ENCODE data around the gene DLG2. TPM values are rescaled to one million over a fixed set of nuclear protein-coding genes. Genes with fewer than 3 reads are reported as not detected.

DLG2 gene
- total and polyA plus RNA-seq, 2 of the 8 experiments (the other 6 are each of a cell fraction or from before 2014, with no cell fraction given) = 1.7 to 14.3 TPM

DNA sequence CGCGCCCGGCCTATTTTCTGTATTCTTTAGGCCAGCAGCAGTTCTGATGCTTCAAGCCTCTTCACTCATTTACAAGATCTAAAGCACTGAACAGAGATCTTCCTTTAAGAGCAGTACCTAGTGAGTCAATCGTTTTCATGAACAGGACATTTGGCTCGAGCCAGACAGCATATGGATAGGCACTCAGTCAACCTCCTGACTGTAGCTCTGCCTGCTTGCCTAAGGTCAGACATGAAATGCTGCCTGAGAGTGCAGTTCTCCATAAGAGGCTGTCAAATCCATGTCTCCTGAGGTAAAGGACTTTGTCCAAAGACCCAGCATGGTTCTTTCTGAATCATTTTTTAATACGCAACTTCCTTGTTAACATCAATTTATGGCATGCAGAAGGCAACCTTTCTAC is 941.2 kb downstream of the DLG2 start:
- H3K56ac ChIP-seq (replicated peaks; ENCODE audit: insufficient read length, low read depth, low read length) = no peak overlapping the region
- no peaks in the 10 kb centered on the region for H3K23me2 ChIP-seq (ENCODE audit: low read depth, low read length)
- H2BK20ac ChIP-seq (ENCODE audit: low read length) = no peak overlapping the region
- H2AK5ac ChIP-seq (ENCODE audit: low read depth, low read length) = no peak overlapping the region
- H2BK15ac ChIP-seq (ENCODE audit: low read length) = no peak overlapping the region
- H3K36me3 ChIP-seq (ENCODE audit: control insufficient read depth in 2 of 4, insufficient read depth in 4 of 4, low read length in 3 of 4) = no peaks in the 10 kb centered on the region
- DNase-seq (ENCODE audit: low read depth in 1 of 2, low spot score in 2 of 2) (no peak), FAIRE-seq (no peak)
- no peak overlapping the region for H2AFZ ChIP-seq (ENCODE audit: low read length)
- no peak overlapping the region for H4K5ac ChIP-seq (ENCODE audit: insufficient read length, low read depth, low read length)
- H3K4me1 ChIP-seq (replicated peaks in 1 of 4; ENCODE audit: control insufficient read depth in 3 of 4, insufficient read depth in 4 of 4, low read length in 3 of 4) = no peaks in the 10 kb centered on the region
- no peak overlapping the region for H4K91ac ChIP-seq (replicated peaks; ENCODE audit: insufficient read length, low read length)
- no peak overlapping the region for H2BK12ac ChIP-seq (ENCODE audit: low read depth, low read length)
- no peak overlapping the region for H3K4ac ChIP-seq (replicated peaks; ENCODE audit: insufficient read length, low read depth, low read length)
- H3K9ac ChIP-seq (replicated peaks in 1 of 4; ENCODE audit: extremely low read depth in 1 of 4, low read depth in 3 of 4, low read length in 3 of 4) = no peak overlapping the region
- no peaks in the 10 kb centered on the region for H3K27me3 ChIP-seq (replicated peaks in 1 of 4; ENCODE audit: control insufficient read depth in 3 of 4, extremely low read depth in 1 of 4, insufficient read depth in 3 of 4, low read length in 3 of 4)
- no peaks in the 10 kb centered on the region for H3K9me3 ChIP-seq (ENCODE audit: insufficient read depth in 2 of 2, low read depth in 1 of 2, low read length in 1 of 2)
- no peaks in the 10 kb centered on the region for H3K79me1 ChIP-seq (ENCODE audit: low read depth, low read length)
- no peak overlapping the region for H4K8ac ChIP-seq (ENCODE audit: extremely low read depth, insufficient read depth, low read length)
- ChIA-PET CTCF (ENCODE audit: partially characterized antibody) (no interaction called here), POLR2A (ENCODE audit: partially characterized antibody) (no interaction called here)
- H4K20me1 ChIP-seq (replicated peaks in 1 of 2; ENCODE audit: control insufficient read depth in 1 of 2, insufficient read depth in 2 of 2, low read length in 2 of 2) = no peaks in the 10 kb centered on the region
- no peak overlapping the region for H3K23ac ChIP-seq (ENCODE audit: insufficient read length)
- no peak overlapping the region for H2BK120ac ChIP-seq (replicated peaks; ENCODE audit: low read depth, low read length)
- WGBS, 2 experiments (ENCODE audit: extremely low coverage in 1 of 2, insufficient coverage in 1 of 2, insufficient read length in 1 of 2, insufficient replicate concordance in 2 of 2, low coverage in 1 of 2, low lambda C conversion rate in 2 of 2, missing lambda C conversion rate in 1 of 2) = 98% methylated on average over 6 of the region's 6 CpGs; no CpG with 5 or more reads in 1 of the 2 experiments
- H3K18ac ChIP-seq (ENCODE audit: extremely low read depth, low read length) = no peak overlapping the region
- no peak overlapping the region for H3K4me2 ChIP-seq (ENCODE audit: insufficient read depth in 1 of 2, low read depth in 2 of 2, low read length in 2 of 2)
- no peaks in the 10 kb centered on the region for H3K79me2 ChIP-seq (ENCODE audit: control insufficient read depth in 1 of 2, insufficient read depth in 2 of 2, low read length in 2 of 2)
- H3K27ac ChIP-seq (ENCODE audit: low read depth, low read length) = no peak overlapping the region
- H3K4me3 ChIP-seq (ENCODE audit: extremely low read depth in 1 of 4, insufficient read depth in 2 of 4, low read depth in 3 of 4, low read length in 4 of 4) = no peak overlapping the region
- no peak overlapping the region for H2BK5ac ChIP-seq (ENCODE audit: low read depth, low read length)
- H3K14ac ChIP-seq (ENCODE audit: insufficient read length) = no peak overlapping the region
- no peak for TF ChIP-seq CTBP2 (IDR thresholded peaks at IDR 0.05; ENCODE audit: borderline replicate concordance, insufficient read depth, insufficient read length, low read length)
- TF ChIP-seq POU5F1 (IDR thresholded peaks at IDR 0.05; ENCODE audit: low read depth, low read length) = no peak
- no peak for TF ChIP-seq GTF2F1 (IDR thresholded peaks at IDR 0.05; ENCODE audit: borderline replicate concordance, low read depth, low read length)
- TF ChIP-seq, protein P1, sequence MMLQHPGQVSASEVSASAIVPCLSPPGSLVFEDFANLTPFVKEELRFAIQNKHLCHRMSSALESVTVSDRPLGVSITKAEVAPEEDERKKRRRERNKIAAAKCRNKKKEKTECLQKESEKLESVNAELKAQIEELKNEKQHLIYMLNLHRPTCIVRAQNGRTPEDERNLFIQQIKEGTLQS (IDR thresholded peaks at IDR 0.05; ENCODE audit: insufficient read depth, low read depth, low read length) = no peak
- TF ChIP-seq JUN (IDR thresholded peaks at IDR 0.05; ENCODE audit: low read depth, low read length) = no peak
- TF ChIP-seq NANOG (IDR thresholded peaks at IDR 0.05; ENCODE audit: insufficient read depth, low read depth, low read length, poor library complexity, severe bottlenecking) = no peak
- TF ChIP-seq, protein P2, sequence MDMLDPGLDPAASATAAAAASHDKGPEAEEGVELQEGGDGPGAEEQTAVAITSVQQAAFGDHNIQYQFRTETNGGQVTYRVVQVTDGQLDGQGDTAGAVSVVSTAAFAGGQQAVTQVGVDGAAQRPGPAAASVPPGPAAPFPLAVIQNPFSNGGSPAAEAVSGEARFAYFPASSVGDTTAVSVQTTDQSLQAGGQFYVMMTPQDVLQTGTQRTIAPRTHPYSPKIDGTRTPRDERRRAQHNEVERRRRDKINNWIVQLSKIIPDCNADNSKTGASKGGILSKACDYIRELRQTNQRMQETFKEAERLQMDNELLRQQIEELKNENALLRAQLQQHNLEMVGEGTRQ (IDR thresholded peaks at IDR 0.05; ENCODE audit: low read length) = no peak
- no peak for TF ChIP-seq SAP30 (IDR thresholded peaks at IDR 0.05; ENCODE audit: insufficient read depth, insufficient replicate concordance, low read length)
- TF ChIP-seq, protein P3, sequence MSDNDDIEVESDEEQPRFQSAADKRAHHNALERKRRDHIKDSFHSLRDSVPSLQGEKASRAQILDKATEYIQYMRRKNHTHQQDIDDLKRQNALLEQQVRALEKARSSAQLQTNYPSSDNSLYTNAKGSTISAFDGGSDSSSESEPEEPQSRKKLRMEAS (IDR thresholded peaks at IDR 0.05) = no peak
- no peak for TF ChIP-seq SP1 (IDR thresholded peaks at IDR 0.05; ENCODE audit: low read depth, low read length)
- TF ChIP-seq SIRT6 (IDR thresholded peaks at IDR 0.05; ENCODE audit: low read length) = no peak
- TF ChIP-seq MAFK (IDR thresholded peaks at IDR 0.05; ENCODE audit: low read depth, low read length) = no peak
